Fibroblast of lung (primary cell): Measurements from ENCODE around the gene MUC2.

Experiments used
- CTCF ChIP-seq, 2 donors: IDR thresholded peaks in 1 of 2; conservative IDR thresholded peaks in 1 of 2; 1 replicate in 1 of 2; 2 replicates in 1 of 2; pipeline ENCODE4 v1.5.1; 2011 to 2012; ENCODE audit warnings: low read length in 2 of 2, control low read depth in 1 of 2, inconsistent platforms in 1 of 2, low read depth in 1 of 2, mild to moderate bottlenecking in 1 of 2
- EZH2 ChIP-seq: IDR thresholded peaks from 2 replicates; pipeline ENCODE4 v1.5.1; 2012; ENCODE audit warnings: low read length, control low read depth, mild to moderate bottlenecking; ENCODE audit errors: missing control alignments

GRCh38 chr11:1078191-1078601 is 3.5 kb downstream of the MUC2 start:
- TF ChIP-seq CTCF (conservative IDR thresholded peaks at IDR 0.05 in 1 of 2, IDR thresholded peaks at IDR 0.05 in 1 of 2; ENCODE audit: low read depth in 1 of 2, low read length in 2 of 2) = no peak
- no peak for TF ChIP-seq EZH2
